HEK293 (cell line): Measurements from ENCODE around the gene IFFO2.

Experiments
- TRIM28 ChIP-seq: IDR thresholded peaks from 2 replicates; pipeline ENCODE4 v1.6.1; 2011; ENCODE audit warnings: low read length, control low read depth, borderline replicate concordance
- ZNF114 ChIP-seq: fragments of 450-650 bp; formaldehyde crosslinking; IDR thresholded peaks from 2 replicates; pipeline ENCODE4 v1.5.0; 2017; ENCODE audit warnings: missing biosample characterization, missing genetic modification characterization
- ZNF391 ChIP-seq: fragments of 450-650 bp; formaldehyde crosslinking; IDR thresholded peaks from 2 replicates; pipeline ENCODE4 v1.5.1; 2016; ENCODE audit warnings: low read depth, missing biosample characterization, missing genetic modification characterization, borderline replicate concordance
- ZNF510 ChIP-seq: fragments of 450-650 bp; formaldehyde crosslinking; IDR thresholded peaks from 2 replicates; pipeline ENCODE4 v1.5.1; 2018; ENCODE audit warnings: mild to moderate bottlenecking, missing genetic modification characterization, missing biosample characterization; ENCODE audit not compliant: insufficient replicate concordance
- ZNF514 ChIP-seq: fragments of 450-650 bp; formaldehyde crosslinking; IDR thresholded peaks from 2 replicates; pipeline ENCODE4 v1.5.1; 2016; ENCODE audit warnings: missing biosample characterization, missing genetic modification characterization
- TF ChIP-seq, protein P1 (sequence below): fragments of 450-650 bp; formaldehyde crosslinking; IDR thresholded peaks from 2 replicates; pipeline ENCODE4 v1.5.1; 2016; ENCODE audit warnings: missing biosample characterization, missing genetic modification characterization
- TF ChIP-seq, protein P2 (sequence below): fragments of 450-650 bp; formaldehyde crosslinking; IDR thresholded peaks from 2 replicates; pipeline ENCODE4 v1.5.1; 2016; ENCODE audit warnings: missing biosample characterization, missing genetic modification characterization

DNA sequence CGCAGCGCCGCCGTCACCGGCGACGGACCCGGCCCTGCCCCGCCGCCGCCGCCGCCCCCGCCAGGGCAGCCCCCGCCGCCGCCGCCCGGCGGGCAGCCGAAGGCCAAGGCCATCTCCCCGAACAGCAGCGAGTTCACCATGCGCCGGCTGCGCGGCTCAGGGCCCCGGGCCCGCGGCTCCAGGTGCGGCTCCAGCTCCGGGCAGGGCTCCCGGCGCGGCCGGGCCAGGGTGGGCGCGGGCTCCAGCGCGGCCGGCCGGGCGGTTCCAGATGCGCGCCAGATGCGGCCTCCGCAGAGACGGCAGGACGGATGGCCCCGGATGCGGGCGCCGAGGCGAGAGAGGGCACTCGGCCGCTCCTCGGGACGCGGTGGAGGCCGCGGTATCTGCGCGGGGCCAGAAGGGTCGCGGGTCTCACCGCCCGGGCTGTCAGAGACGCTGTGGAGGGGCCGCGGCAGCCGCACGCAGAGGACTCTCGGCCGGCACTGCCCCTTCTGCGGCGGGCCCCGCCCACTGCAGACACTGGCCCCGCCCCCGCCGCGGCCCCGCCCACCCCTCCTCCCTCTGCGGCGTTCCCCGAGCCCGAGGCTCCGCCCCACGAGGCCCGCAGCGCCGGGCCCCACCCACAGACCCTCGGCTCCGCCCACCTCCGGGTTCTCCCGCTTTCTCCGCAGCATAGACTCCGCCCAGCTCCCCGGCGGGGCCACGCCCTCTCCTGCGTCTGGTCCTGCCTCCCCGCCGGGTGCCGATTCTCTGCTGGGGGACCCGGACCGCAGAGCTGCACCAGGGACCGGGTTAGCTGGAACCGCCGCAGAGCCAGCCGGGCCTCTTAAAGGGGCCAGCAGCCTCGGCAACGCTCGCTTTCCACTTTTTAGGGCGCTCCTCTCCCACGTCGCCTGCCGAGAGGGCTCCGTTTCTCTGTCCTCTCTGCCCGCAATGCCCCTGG lies at the start of gene IFFO2:
- TF ChIP-seq, protein P1, sequence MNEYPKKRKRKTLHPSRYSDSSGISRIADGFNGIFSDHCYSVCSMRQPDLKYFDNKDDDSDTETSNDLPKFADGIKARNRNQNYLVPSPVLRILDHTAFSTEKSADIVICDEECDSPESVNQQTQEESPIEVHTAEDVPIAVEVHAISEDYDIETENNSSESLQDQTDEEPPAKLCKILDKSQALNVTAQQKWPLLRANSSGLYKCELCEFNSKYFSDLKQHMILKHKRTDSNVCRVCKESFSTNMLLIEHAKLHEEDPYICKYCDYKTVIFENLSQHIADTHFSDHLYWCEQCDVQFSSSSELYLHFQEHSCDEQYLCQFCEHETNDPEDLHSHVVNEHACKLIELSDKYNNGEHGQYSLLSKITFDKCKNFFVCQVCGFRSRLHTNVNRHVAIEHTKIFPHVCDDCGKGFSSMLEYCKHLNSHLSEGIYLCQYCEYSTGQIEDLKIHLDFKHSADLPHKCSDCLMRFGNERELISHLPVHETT (tag by site-specific recombination) = no peak
- TF ChIP-seq ZNF391 (tag by site-specific recombination) (no peak), ZNF114 (tag by site-specific recombination) (no peak), ZNF510 (no peak), ZNF514 (tag by site-specific recombination) (no peak), TRIM28 (no peak)
- TF ChIP-seq, protein P2, sequence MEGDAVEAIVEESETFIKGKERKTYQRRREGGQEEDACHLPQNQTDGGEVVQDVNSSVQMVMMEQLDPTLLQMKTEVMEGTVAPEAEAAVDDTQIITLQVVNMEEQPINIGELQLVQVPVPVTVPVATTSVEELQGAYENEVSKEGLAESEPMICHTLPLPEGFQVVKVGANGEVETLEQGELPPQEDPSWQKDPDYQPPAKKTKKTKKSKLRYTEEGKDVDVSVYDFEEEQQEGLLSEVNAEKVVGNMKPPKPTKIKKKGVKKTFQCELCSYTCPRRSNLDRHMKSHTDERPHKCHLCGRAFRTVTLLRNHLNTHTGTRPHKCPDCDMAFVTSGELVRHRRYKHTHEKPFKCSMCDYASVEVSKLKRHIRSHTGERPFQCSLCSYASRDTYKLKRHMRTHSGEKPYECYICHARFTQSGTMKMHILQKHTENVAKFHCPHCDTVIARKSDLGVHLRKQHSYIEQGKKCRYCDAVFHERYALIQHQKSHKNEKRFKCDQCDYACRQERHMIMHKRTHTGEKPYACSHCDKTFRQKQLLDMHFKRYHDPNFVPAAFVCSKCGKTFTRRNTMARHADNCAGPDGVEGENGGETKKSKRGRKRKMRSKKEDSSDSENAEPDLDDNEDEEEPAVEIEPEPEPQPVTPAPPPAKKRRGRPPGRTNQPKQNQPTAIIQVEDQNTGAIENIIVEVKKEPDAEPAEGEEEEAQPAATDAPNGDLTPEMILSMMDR = no peak
